Caco-2 (cell line): ENCODE measurements around the gene COL19A1. TPM values are rescaled to one million over a fixed set of nuclear protein-coding genes. Genes with fewer than 3 reads are reported as not detected.

Experiments used
- BruUV-seq: library from RNA; stranded (reverse); fragments of 400-500 nt; replicated peaks from 2 replicates; lab custom pipeline; 2021; lab: Mats Ljungman, UMichigan
- CTCF ChIA-PET: fragments of 300-600 bp; sonication (Branson Sonifier 250); formaldehyde crosslinking; loops from one replicate; lab custom pipeline; 2022; ENCODE audit warnings: antibody characterized with exemption; lab: Charles Lee
- POLR2A ChIA-PET: fragments of 300-600 bp; sonication (Branson Sonifier 250); formaldehyde crosslinking; loops from one replicate; lab custom pipeline; 2022; ENCODE audit warnings: antibody characterized with exemption; lab: Charles Lee
- DNase-seq, 2 experiments: peaks; one replicate each; pipeline versions ENCODE4 v3.0.0 to v3.0.0-alpha.2; 2020 to 2022
- H3K27me3 ChIP-seq: replicated peaks from 2 replicates; pipeline ENCODE4 v1.6.0; 2011; ENCODE audit warnings: low read length; ENCODE audit not compliant: control insufficient read depth, insufficient read depth
- H3K36me3 ChIP-seq: 2 replicates; pipeline ENCODE4 v1.5.1; 2011; ENCODE audit warnings: low read length; ENCODE audit not compliant: control insufficient read depth, insufficient read depth
- H3K4me1 ChIP-seq: fragments of 250-450 bp; sonication (Bioruptor Pico); 2 replicates; pipeline ENCODE4 v1.5.1; 2020; ENCODE audit warnings: mild to moderate bottlenecking
- H3K4me3 ChIP-seq: 2 replicates; pipeline ENCODE4 v1.5.1; 2011; ENCODE audit warnings: low read depth, mild to moderate bottlenecking, control low read depth, low read length
- H3K9me3 ChIP-seq: fragments of 250-450 bp; sonication (Bioruptor Pico); 2 replicates; pipeline ENCODE4 v1.5.1; 2020; ENCODE audit warnings: mild to moderate bottlenecking, moderate library complexity
- H3K27ac Mint-ChIP-seq: one replicate; pipeline ENCODE4 v1.8.0; 2022; ENCODE audit warnings: mixed read lengths; ENCODE audit not compliant: unreplicated experiment
- H3K27me3 Mint-ChIP-seq: one replicate; pipeline ENCODE4 v1.8.0; 2022; ENCODE audit warnings: mixed read lengths; ENCODE audit not compliant: insufficient read depth, unreplicated experiment
- H3K36me3 Mint-ChIP-seq: one replicate; pipeline ENCODE4 v1.8.0; 2022; ENCODE audit warnings: mild to moderate bottlenecking, mixed read lengths; ENCODE audit not compliant: insufficient read depth, unreplicated experiment
- H3K4me1 Mint-ChIP-seq: one replicate; pipeline ENCODE4 v1.8.0; 2022; ENCODE audit warnings: low read depth, mixed read lengths; ENCODE audit not compliant: unreplicated experiment
- H3K4me3 Mint-ChIP-seq: one replicate; pipeline ENCODE4 v1.8.0; 2022; ENCODE audit warnings: mild to moderate bottlenecking, moderate library complexity, mixed read lengths; ENCODE audit not compliant: unreplicated experiment
- H3K9me3 Mint-ChIP-seq: one replicate; pipeline ENCODE4 v1.8.0; 2022; ENCODE audit warnings: mixed read lengths; ENCODE audit not compliant: unreplicated experiment
- intact Hi-C: fragments of 100-400 bp; cut with micrococcal nuclease; formaldehyde crosslinking; loops from one replicate; pipeline ENCODE4 v1.10.0; 2022; ENCODE audit not compliant: unreplicated experiment
- total RNA-seq: library from RNA; stranded (reverse); gene quantifications from 2 replicates; pipeline ENCODE4 v1.2.3, GENCODE V29; 2022
- TF ChIP-seq, protein P1 (sequence below), 2 experiments: fragments of 200-600 bp in 1 of 2; IDR thresholded peaks; 1 replicate in 1 of 2; 2 replicates in 1 of 2; pipeline versions ENCODE4 v1.5.1 to v1.8.0; 2011 to 2022; ENCODE audit warnings: antibody characterized with exemption in 1 of 2, control low read depth in 1 of 2, inconsistent platforms in 1 of 2, low read depth in 1 of 2, low read length in 1 of 2, mild to moderate bottlenecking in 1 of 2, moderate library complexity in 1 of 2; ENCODE audit not compliant: insufficient read depth in 1 of 2, severe bottlenecking in 1 of 2, unreplicated experiment in 1 of 2

Gene COL19A1
- total RNA-seq, 1 experiment from 2014 or later: not detected

- no peaks in the 10 kb centered on the region for H3K36me3 Mint-ChIP-seq
- CTCF ChIA-PET: no interaction called here
- DNase-seq: no peak
- peaks cover 7% of the 10 kb centered on the region for H3K27me3 Mint-ChIP-seq
- intact Hi-C loops: no loop called here
- POLR2A ChIA-PET: no interaction called here
- TF ChIP-seq, protein P1, sequence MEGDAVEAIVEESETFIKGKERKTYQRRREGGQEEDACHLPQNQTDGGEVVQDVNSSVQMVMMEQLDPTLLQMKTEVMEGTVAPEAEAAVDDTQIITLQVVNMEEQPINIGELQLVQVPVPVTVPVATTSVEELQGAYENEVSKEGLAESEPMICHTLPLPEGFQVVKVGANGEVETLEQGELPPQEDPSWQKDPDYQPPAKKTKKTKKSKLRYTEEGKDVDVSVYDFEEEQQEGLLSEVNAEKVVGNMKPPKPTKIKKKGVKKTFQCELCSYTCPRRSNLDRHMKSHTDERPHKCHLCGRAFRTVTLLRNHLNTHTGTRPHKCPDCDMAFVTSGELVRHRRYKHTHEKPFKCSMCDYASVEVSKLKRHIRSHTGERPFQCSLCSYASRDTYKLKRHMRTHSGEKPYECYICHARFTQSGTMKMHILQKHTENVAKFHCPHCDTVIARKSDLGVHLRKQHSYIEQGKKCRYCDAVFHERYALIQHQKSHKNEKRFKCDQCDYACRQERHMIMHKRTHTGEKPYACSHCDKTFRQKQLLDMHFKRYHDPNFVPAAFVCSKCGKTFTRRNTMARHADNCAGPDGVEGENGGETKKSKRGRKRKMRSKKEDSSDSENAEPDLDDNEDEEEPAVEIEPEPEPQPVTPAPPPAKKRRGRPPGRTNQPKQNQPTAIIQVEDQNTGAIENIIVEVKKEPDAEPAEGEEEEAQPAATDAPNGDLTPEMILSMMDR (IDR thresholded peaks at IDR 0.05; ENCODE audit: insufficient read depth in 1 of 2, low read depth in 1 of 2, low read length in 1 of 2, severe bottlenecking in 1 of 2, unreplicated experiment in 1 of 2): no peak
- H3K27ac Mint-ChIP-seq: no peak overlapping the region
- no peaks in the 10 kb centered on the region for H3K27me3 ChIP-seq
- no peak overlapping the region for H3K4me3 ChIP-seq
- BruUV-seq: no TSS peak
- no peak overlapping the region for H3K4me3 Mint-ChIP-seq
- H3K36me3 ChIP-seq: no peaks in the 10 kb centered on the region
- H3K9me3 Mint-ChIP-seq: no peaks in the 10 kb centered on the region
- no peaks in the 10 kb centered on the region for H3K4me1 Mint-ChIP-seq
- H3K4me1 ChIP-seq: no peaks in the 10 kb centered on the region
- H3K9me3 ChIP-seq: no peaks in the 10 kb centered on the region
Observed at GRCh38 chr6:70028926-70029325, 162.6 kb downstream of the COL19A1 start.

- ChIA-PET CTCF (no interaction called here), POLR2A (no interaction called here)
- no peak overlapping the region for H3K27ac Mint-ChIP-seq
- H3K9me3 Mint-ChIP-seq: no peaks in the 10 kb centered on the region
- intact Hi-C loops: no loop called here
- H3K27me3 ChIP-seq: no peaks in the 10 kb centered on the region
- H3K9me3 ChIP-seq: no peaks in the 10 kb centered on the region
- peaks cover 3% of the 10 kb centered on the region for H3K27me3 Mint-ChIP-seq
- TF ChIP-seq, protein P1 (IDR thresholded peaks at IDR 0.05; ENCODE audit: insufficient read depth in 1 of 2, low read depth in 1 of 2, low read length in 1 of 2, severe bottlenecking in 1 of 2, unreplicated experiment in 1 of 2): no peak
- H3K4me3 ChIP-seq: no peak overlapping the region
- DNase-seq: no peak
- H3K4me1 Mint-ChIP-seq: no peaks in the 10 kb centered on the region
- no peaks in the 10 kb centered on the region for H3K36me3 Mint-ChIP-seq
- H3K4me3 Mint-ChIP-seq: no peak overlapping the region
- H3K4me1 ChIP-seq: no peaks in the 10 kb centered on the region
- BruUV-seq: no TSS peak
- H3K36me3 ChIP-seq: no peaks in the 10 kb centered on the region
Observed at GRCh38 chr6:70033781-70034180, 167.4 kb downstream of the COL19A1 start.

GRCh38 chr6:70037445-70037844 is 171.1 kb downstream of the COL19A1 start:
- Histone ChIP-seq H3K4me1 (no peaks in the 10 kb centered on the region), H3K9me3 (no peaks in the 10 kb centered on the region)
- TF ChIP-seq, protein P1 (IDR thresholded peaks at IDR 0.05; ENCODE audit: insufficient read depth in 1 of 2, low read depth in 1 of 2, low read length in 1 of 2, severe bottlenecking in 1 of 2, unreplicated experiment in 1 of 2): no peak

More at GRCh38 chr6:70037445-70037844, 171.1 kb downstream of the COL19A1 start:
- ChIA-PET CTCF (no interaction called here), POLR2A (no interaction called here)
- no peaks in the 10 kb centered on the region for H3K9me3 Mint-ChIP-seq
- no peaks in the 10 kb centered on the region for H3K27me3 ChIP-seq
- no peak overlapping the region for H3K4me3 ChIP-seq
- no peak overlapping the region for H3K4me3 Mint-ChIP-seq
- H3K27me3 Mint-ChIP-seq: no peaks in the 10 kb centered on the region
- intact Hi-C loops: no loop called here
- no peak overlapping the region for H3K27ac Mint-ChIP-seq
- no peaks in the 10 kb centered on the region for H3K4me1 Mint-ChIP-seq
- no TSS peak for BruUV-seq
- no peaks in the 10 kb centered on the region for H3K36me3 ChIP-seq
- H3K36me3 Mint-ChIP-seq: no peaks in the 10 kb centered on the region
- no peak for DNase-seq
